SIG-M5 (cell line): Measurements from ENCODE around the gene ABCC11.
"Not testable (repeated sequence)": the region's sequence is repeated elsewhere in the genome, so short reads cannot be mapped to it uniquely, and the experiment has no call there.

Experiments used
- DNase-seq: peaks from one replicate; lab custom pipeline; 2025; lab: John Stamatoyannopoulos, UW

Gene ABCC11

GRCh38 chr16:48201515-48202201 is 45.7 kb downstream of the ABCC11 start:
- DNase-seq: no peak

GRCh38 chr16:48197294-48197693 is 50.0 kb downstream of the ABCC11 start:
- no peak for DNase-seq

GRCh38 chr16:48194828-48195556 is 52.3 kb downstream of the ABCC11 start:
- no peak for DNase-seq

- no peak for DNase-seq
Measured at GRCh38 chr16:48193846-48194245, 53.5 kb downstream of the ABCC11 start.

- DNase-seq: peak; percentile 73
Measured at GRCh38 chr16:48188449-48189102, 58.8 kb downstream of the ABCC11 start.

- DNase-seq: no peak
Measured at GRCh38 chr16:48187779-48188178, 59.6 kb downstream of the ABCC11 start.

- no peak for DNase-seq
Measured at GRCh38 chr16:48184681-48185080, 62.7 kb downstream of the ABCC11 start.

- DNase-seq: no peak
Measured at GRCh38 chr16:48182979-48183537, 64.3 kb downstream of the ABCC11 start.

GRCh38 chr16:48181746-48182520 is 65.4 kb downstream of the ABCC11 start:
- DNase-seq: not testable (repeated sequence)

- DNase-seq: no peak
Measured at GRCh38 chr16:48180868-48181480, 66.4 kb downstream of the ABCC11 start.

GRCh38 chr16:48176635-48177408 is 70.5 kb downstream of the ABCC11 start:
- DNase-seq: no peak

- DNase-seq: no peak
Measured at GRCh38 chr16:48173889-48174288, 73.5 kb downstream of the ABCC11 start.

- no peak for DNase-seq
Measured at GRCh38 chr16:48172682-48173081, 74.7 kb downstream of the ABCC11 start.

- DNase-seq: no peak
Measured at GRCh38 chr16:48169896-48170295, 77.4 kb downstream of the ABCC11 start.

- no peak for DNase-seq
Measured at GRCh38 chr16:48168075-48168474, 79.3 kb downstream of the ABCC11 start.

- DNase-seq: not testable (repeated sequence)
Measured at GRCh38 chr16:48166617-48167016, 80.7 kb downstream of the ABCC11 start.

- DNase-seq: no peak
Measured at GRCh38 chr16:48165961-48166578, 81.3 kb downstream of the ABCC11 start.

GRCh38 chr16:48164907-48165715 is 82.2 kb downstream of the ABCC11 start:
- no peak for DNase-seq

GRCh38 chr16:48162839-48163410 is 84.4 kb downstream of the ABCC11 start:
- DNase-seq: no peak
